Esophagus muscularis mucosa (tissue), 4 donors: ENCODE results near the gene SPOCD1. TPM values are rescaled to one million over a fixed set of nuclear protein-coding genes. Genes with fewer than 3 reads are reported as not detected.

Source experiments
- DNase-seq: peaks from one replicate; pipeline ENCODE4 v3.0.0-alpha.2; 2017; ENCODE audit errors: extremely low spot score
- H3K27ac ChIP-seq, 4 donors: fragments of 200-600 bp; sonication (generic); replicated peaks in 1 of 4; 1 replicate in 3 of 4; 2 replicates in 1 of 4; pipeline ENCODE4 v1.5.1; 2016 to 2019; ENCODE audit warnings: mild to moderate bottlenecking in 1 of 4
- H3K27me3 ChIP-seq, 4 donors: fragments of 200-600 bp; sonication (generic); one replicate each; pipeline versions ENCODE4 v1.5.1 to v1.6.0; 2016 to 2019
- H3K36me3 ChIP-seq, 4 donors: fragments of 200-600 bp; sonication (generic); one replicate each; pipeline ENCODE4 v1.5.1; 2016 to 2019
- H3K4me1 ChIP-seq, 4 donors: fragments of 200-600 bp; sonication (generic); one replicate each; pipeline ENCODE4 v1.5.1; 2016 to 2019
- H3K4me3 ChIP-seq, 4 donors: fragments of 200-600 bp; sonication (generic); 1 replicate in 2 of 4; 2 replicates in 2 of 4; pipeline ENCODE4 v1.5.1; 2016 to 2019; ENCODE audit warnings: mild to moderate bottlenecking in 4 of 4, moderate library complexity in 1 of 4
- H3K9me3 ChIP-seq, 4 donors: fragments of 200-600 bp; sonication (generic); 1 replicate in 3 of 4; 2 replicates in 1 of 4; pipeline ENCODE4 v1.5.1; 2016 to 2019
- CTCF ChIP-seq, 3 experiments: fragments of 200-600 bp in 2 of 3; fragments of 450-650 bp in 1 of 3; sonication (generic) in 2 of 3; IDR thresholded peaks; one replicate each; pipeline ENCODE4 v1.5.1; 2017 to 2019; ENCODE audit warnings: antibody characterized with exemption in 3 of 3, mild to moderate bottlenecking in 2 of 3, moderate library complexity in 1 of 3
- EP300 ChIP-seq: sonication (generic); formaldehyde crosslinking; IDR thresholded peaks from one replicate; pipeline ENCODE4 v1.6.1; 2017; ENCODE audit warnings: antibody characterized with exemption
- POLR2A ChIP-seq: fragments of 450-650 bp; IDR thresholded peaks from one replicate; pipeline ENCODE4 v1.6.1; 2017; ENCODE audit warnings: antibody characterized with exemption, moderate library complexity, mild to moderate bottlenecking, low read depth
- POLR2AphosphoS5 ChIP-seq, 2 donors: sonication (generic); formaldehyde crosslinking; IDR thresholded peaks; one replicate each; pipeline ENCODE4 v1.6.1; 2017; ENCODE audit warnings: antibody characterized with exemption in 2 of 2
- WGBS: methylation state at CpG from one replicate; pipeline ENCODE4 v1.1.5; 2018; 5-methylcytosine and 5-hydroxymethylcytosine counted together
- intact Hi-C: fragments of 100-400 bp; cut with DNase I; formaldehyde crosslinking; loops from one replicate; pipeline ENCODE4 v1.15.1; 2023
- total RNA-seq, 4 donors: library from RNA; depleted of rRNA; stranded (reverse); fragments of >200 nt; gene quantifications; one replicate each; pipeline versions ENCODE4 v1.1.0 to v1.2.1, GENCODE V29; 2016

The SPOCD1 gene
- total RNA-seq, 4 donors from 2014 or later, result 0.17 to 0.19 (median 0.17) TPM; not detected in 1

- H3K4me1 ChIP-seq, result peaks cover 0 to 7% (median 0%) of the 10 kb centered on the region in 4 donors
- intact Hi-C loops, result loop anchor here (5.0 kb wide), 1 partner anchor 147 kb away; no protein-coding TSS in a partner anchor
- no peak overlapping the region for H3K27ac ChIP-seq
- no peaks in the 10 kb centered on the region for H3K27me3 ChIP-seq
- TF ChIP-seq POLR2A (no peak), EP300 (no peak), POLR2AphosphoS5 (IDR thresholded peaks at IDR 0.05) (no peak), CTCF (IDR thresholded peaks at IDR 0.05) (no peak)
- no peaks in the 10 kb centered on the region for H3K9me3 ChIP-seq
- H3K4me3 ChIP-seq, result no peak overlapping the region
- WGBS, result 85% methylated on average over 5 of the region's 7 CpGs
- H3K36me3 ChIP-seq, result no peaks in the 10 kb centered on the region
- DNase-seq, result no peak
Measured at GRCh38 chr1:31815307-31815645, 546 bp downstream of the SPOCD1 start.

GRCh38 chr1:31814631-31815306, 1.1 kb downstream of the SPOCD1 start:
- intact Hi-C loops, result loop anchor here (5.0 kb wide), 1 partner anchor 148 kb away; no protein-coding TSS in a partner anchor
- H3K9me3 ChIP-seq, result no peaks in the 10 kb centered on the region
- no peak for DNase-seq
- no peak overlapping the region for H3K4me3 ChIP-seq
- TF ChIP-seq POLR2AphosphoS5 (IDR thresholded peaks at IDR 0.05) (no peak), EP300 (no peak), CTCF (IDR thresholded peaks at IDR 0.05) (no peak), POLR2A (no peak)
- H3K36me3 ChIP-seq, result no peaks in the 10 kb centered on the region
- peaks cover 0 to 7% (median 0%) of the 10 kb centered on the region in 4 donors for H3K4me1 ChIP-seq
- H3K27me3 ChIP-seq, result no peaks in the 10 kb centered on the region
- H3K27ac ChIP-seq, result no peak overlapping the region
- 89% methylated on average over 4 of the region's 10 CpGs for WGBS

- Histone ChIP-seq H3K27ac (no peak overlapping the region), H3K36me3 (no peaks in the 10 kb centered on the region), H3K27me3 (no peaks in the 10 kb centered on the region), H3K4me1 (peaks cover 0 to 7% (median 0%) of the 10 kb centered on the region in 4 donors), H3K9me3 (no peaks in the 10 kb centered on the region), H3K4me3 (no peak overlapping the region)
- no peak for DNase-seq
- TF ChIP-seq POLR2A, result no peak
- no peak for TF ChIP-seq EP300
- no peak for TF ChIP-seq POLR2AphosphoS5 (IDR thresholded peaks at IDR 0.05)
- no peak for TF ChIP-seq CTCF (IDR thresholded peaks at IDR 0.05)
- intact Hi-C loops, result no loop called here
- WGBS, result 90% methylated on average over 2 of the region's 11 CpGs
Measured at GRCh38 chr1:31814041-31814511, 1.7 kb downstream of the SPOCD1 start.

- no peak for DNase-seq
- Histone ChIP-seq H3K4me1 (peaks cover 0 to 7% (median 0%) of the 10 kb centered on the region in 4 donors), H3K4me3 (no peak overlapping the region), H3K9me3 (no peaks in the 10 kb centered on the region), H3K27me3 (no peaks in the 10 kb centered on the region), H3K27ac (no peak overlapping the region), H3K36me3 (no peaks in the 10 kb centered on the region)
- intact Hi-C loops, result no loop called here
- WGBS, result 80% methylated on average over 9 of the region's 9 CpGs
- TF ChIP-seq CTCF (IDR thresholded peaks at IDR 0.05) (no peak), POLR2A (no peak)
Measured at GRCh38 chr1:31812158-31812829, 3.5 kb downstream of the SPOCD1 start.
